A549 (cell line): ENCODE measurements around the gene GAPDHS.

Experiments
- BCL3 ChIP-seq: fragments of >200 bp; sonication (Bioruptor Twin); formaldehyde crosslinking; IDR thresholded peaks from 3 replicates; pipeline ENCODE4 v1.6.1; 2016
- ELK1 ChIP-seq: fragments of 150-350 bp; IDR thresholded peaks from 2 replicates; pipeline ENCODE4 v1.6.1; 2014; ENCODE audit warnings: low read depth, mild to moderate bottlenecking, low read length
- HOXA7 ChIP-seq: fragments of 250-450 bp; sonication (Bioruptor Pico); IDR thresholded peaks from 2 replicates; pipeline ENCODE4 v1.5.0; 2020; ENCODE audit warnings: mild to moderate bottlenecking, moderate library complexity
- POLR2A ChIP-seq: IDR thresholded peaks from 2 replicates; pipeline ENCODE4 v1.6.1; 2012; ENCODE audit warnings: mild to moderate bottlenecking, low read length
- RAD21 ChIP-seq, 2 experiments: fragments of >200 bp in 1 of 2; sonication (Bioruptor Twin) in 1 of 2; formaldehyde crosslinking in 1 of 2; IDR thresholded peaks in 1 of 2; conservative IDR thresholded peaks in 1 of 2; 2 replicates in 1 of 2; 3 replicates in 1 of 2; pipeline ENCODE4 v1.6.1; 2012 to 2018; ENCODE audit warnings: inconsistent platforms in 1 of 2
- RNF2 ChIP-seq: fragments of 200-600 bp; sonication (generic); IDR thresholded peaks from 2 replicates; pipeline ENCODE4 v1.6.1; 2016; ENCODE audit warnings: low read depth, mild to moderate bottlenecking, antibody characterized with exemption, moderate library complexity, borderline replicate concordance
- TF ChIP-seq, protein P1 (sequence below): fragments of >200 bp; sonication (Bioruptor Twin); formaldehyde crosslinking; IDR thresholded peaks from 3 replicates; pipeline ENCODE4 v1.5.1; 2016
- TF ChIP-seq, protein P2 (sequence below): IDR thresholded peaks from 2 replicates; pipeline ENCODE4 v1.6.1; 2012

- TF ChIP-seq BCL3 (no peak), RNF2 (no peak), HOXA7 (CRISPR knock-in tag) (no peak), ELK1 (no peak), RAD21 (conservative IDR thresholded peaks at IDR 0.05 in 1 of 2, IDR thresholded peaks at IDR 0.05 in 1 of 2) (no peak), POLR2A (no peak)
- TF ChIP-seq, protein P1, sequence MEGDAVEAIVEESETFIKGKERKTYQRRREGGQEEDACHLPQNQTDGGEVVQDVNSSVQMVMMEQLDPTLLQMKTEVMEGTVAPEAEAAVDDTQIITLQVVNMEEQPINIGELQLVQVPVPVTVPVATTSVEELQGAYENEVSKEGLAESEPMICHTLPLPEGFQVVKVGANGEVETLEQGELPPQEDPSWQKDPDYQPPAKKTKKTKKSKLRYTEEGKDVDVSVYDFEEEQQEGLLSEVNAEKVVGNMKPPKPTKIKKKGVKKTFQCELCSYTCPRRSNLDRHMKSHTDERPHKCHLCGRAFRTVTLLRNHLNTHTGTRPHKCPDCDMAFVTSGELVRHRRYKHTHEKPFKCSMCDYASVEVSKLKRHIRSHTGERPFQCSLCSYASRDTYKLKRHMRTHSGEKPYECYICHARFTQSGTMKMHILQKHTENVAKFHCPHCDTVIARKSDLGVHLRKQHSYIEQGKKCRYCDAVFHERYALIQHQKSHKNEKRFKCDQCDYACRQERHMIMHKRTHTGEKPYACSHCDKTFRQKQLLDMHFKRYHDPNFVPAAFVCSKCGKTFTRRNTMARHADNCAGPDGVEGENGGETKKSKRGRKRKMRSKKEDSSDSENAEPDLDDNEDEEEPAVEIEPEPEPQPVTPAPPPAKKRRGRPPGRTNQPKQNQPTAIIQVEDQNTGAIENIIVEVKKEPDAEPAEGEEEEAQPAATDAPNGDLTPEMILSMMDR: no peak
- TF ChIP-seq, protein P2, sequence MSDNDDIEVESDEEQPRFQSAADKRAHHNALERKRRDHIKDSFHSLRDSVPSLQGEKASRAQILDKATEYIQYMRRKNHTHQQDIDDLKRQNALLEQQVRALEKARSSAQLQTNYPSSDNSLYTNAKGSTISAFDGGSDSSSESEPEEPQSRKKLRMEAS: no peak
Observed at GRCh38 chr19:35559281-35559659, 26.0 kb downstream of the GAPDHS start.
